HEK293T (cell line): ENCODE data around the gene SH3BP4.

ENCODE experiments used
- CTBP1 ChIP-seq: fragments of 450-650 bp; IDR thresholded peaks from 2 replicates; pipeline ENCODE4 v1.6.1; 2016; ENCODE audit warnings: borderline replicate concordance
- FOXA1 ChIP-seq: fragments of 450-650 bp; IDR thresholded peaks from 2 replicates; pipeline ENCODE4 v1.6.1; 2016; ENCODE audit warnings: mild to moderate bottlenecking
- L3MBTL2 ChIP-seq: fragments of 450-650 bp; conservative IDR thresholded peaks from 2 replicates; pipeline ENCODE4 v1.6.1; 2016; ENCODE audit warnings: mild to moderate bottlenecking
- NFRKB ChIP-seq: fragments of 450-650 bp; IDR thresholded peaks from 2 replicates; pipeline ENCODE4 v1.6.1; 2016; ENCODE audit warnings: mild to moderate bottlenecking, moderate library complexity
- SUZ12 ChIP-seq: fragments of 450-650 bp; IDR thresholded peaks from 2 replicates; pipeline ENCODE4 v1.6.1; 2016; ENCODE audit warnings: mild to moderate bottlenecking
- ZNF384 ChIP-seq: fragments of 450-650 bp; IDR thresholded peaks from 2 replicates; pipeline ENCODE4 v1.6.1; 2016

DNA sequence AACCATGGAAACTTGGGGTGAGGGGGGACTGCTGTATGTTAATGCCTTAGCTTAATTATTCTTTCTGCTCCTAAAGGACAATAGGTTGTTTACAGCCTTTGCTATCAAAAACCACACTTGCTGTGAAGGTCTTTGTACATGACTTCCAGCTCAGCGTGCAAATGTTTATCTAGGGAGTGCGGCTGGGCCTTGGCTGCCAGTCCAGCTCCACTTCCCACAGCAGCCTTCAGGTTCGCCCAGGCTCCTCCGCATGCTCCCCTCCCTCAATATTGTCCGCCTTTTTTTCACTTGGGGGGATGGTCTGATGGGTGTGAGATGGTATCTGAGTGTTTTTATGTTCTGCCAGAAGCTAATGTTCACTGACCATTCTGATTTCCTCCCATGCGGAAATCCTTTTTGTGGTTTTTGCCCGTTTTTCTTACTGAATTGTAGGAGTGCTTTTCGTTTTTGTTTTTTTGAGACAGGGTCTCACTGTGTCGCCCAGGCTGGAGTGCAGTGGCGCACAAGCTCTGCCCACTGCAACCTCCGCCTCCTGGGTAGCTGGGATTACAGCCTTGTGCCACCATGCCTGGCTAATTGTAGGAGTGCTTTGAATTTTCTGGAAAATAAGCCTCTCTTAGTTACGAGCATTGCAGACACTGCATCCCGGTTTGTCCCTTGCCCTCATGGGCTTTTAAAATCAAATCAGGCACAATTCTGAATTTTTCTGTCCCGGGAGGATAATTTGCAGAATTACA, 28.8 kb downstream of the SH3BP4 start:
- TF ChIP-seq CTBP1 (no peak), L3MBTL2 (no peak), ZNF384 (no peak), FOXA1 (no peak), SUZ12 (no peak), NFRKB (no peak)
